ENCODE measurements around the gene PARD3B. TPM values are rescaled to one million over a fixed set of nuclear protein-coding genes. Genes with fewer than 3 reads are reported as not detected.

PARD3B gene
- total and polyA plus RNA-seq, 2 of the 8 experiments (the other 6 are each of a cell fraction or from before 2014, with no cell fraction given): 1.2 to 5.7 TPM

DNA sequence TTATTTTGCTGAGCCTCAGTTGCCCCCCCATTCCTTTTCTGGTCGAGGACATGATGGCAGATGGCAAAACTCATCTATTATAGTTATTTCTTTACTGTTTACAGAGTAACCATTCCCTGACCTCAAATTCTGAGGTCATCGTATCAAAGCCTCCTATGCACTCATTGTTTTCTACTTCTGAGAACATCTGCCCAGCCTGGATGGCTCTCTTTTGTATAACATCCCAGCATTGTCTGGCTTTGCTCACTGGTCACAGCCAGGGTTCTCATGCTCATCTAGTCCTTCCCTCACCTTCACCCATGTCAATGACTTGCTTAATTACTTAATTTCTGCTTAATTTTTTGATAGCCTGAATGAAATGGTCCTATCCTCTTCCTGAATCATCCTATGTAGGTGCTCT lies 472.1 kb downstream of the PARD3B start:
- H4K91ac ChIP-seq (replicated peaks; ENCODE audit: insufficient read length, low read length): no peak overlapping the region
- H3K79me2 ChIP-seq (ENCODE audit: control insufficient read depth in 1 of 2, insufficient read depth in 2 of 2, low read length in 2 of 2): no peaks in the 10 kb centered on the region
- no peak overlapping the region for H2BK20ac ChIP-seq (ENCODE audit: low read length)
- no peak overlapping the region for H2BK12ac ChIP-seq (ENCODE audit: low read depth, low read length)
- H3K9ac ChIP-seq (replicated peaks in 1 of 4; ENCODE audit: extremely low read depth in 1 of 4, low read depth in 3 of 4, low read length in 3 of 4): no peak overlapping the region
- H3K18ac ChIP-seq (ENCODE audit: extremely low read depth, low read length): no peak overlapping the region
- no peak overlapping the region for H4K8ac ChIP-seq (ENCODE audit: extremely low read depth, insufficient read depth, low read length)
- no peak overlapping the region for H2AFZ ChIP-seq (ENCODE audit: low read length)
- H3K36me3 ChIP-seq (ENCODE audit: control insufficient read depth in 2 of 4, insufficient read depth in 4 of 4, low read length in 3 of 4): no peaks in the 10 kb centered on the region
- no peaks in the 10 kb centered on the region for H3K9me3 ChIP-seq (ENCODE audit: insufficient read depth in 2 of 2, low read depth in 1 of 2, low read length in 1 of 2)
- ChIA-PET POLR2A (ENCODE audit: partially characterized antibody) (no interaction called here), CTCF (ENCODE audit: partially characterized antibody) (no interaction called here)
- no peak overlapping the region for H2BK120ac ChIP-seq (replicated peaks; ENCODE audit: low read depth, low read length)
- H3K23me2 ChIP-seq (ENCODE audit: low read depth, low read length): no peaks in the 10 kb centered on the region
- H3K14ac ChIP-seq (ENCODE audit: insufficient read length): no peak overlapping the region
- FAIRE-seq: no peak
- no peak overlapping the region for H2AK5ac ChIP-seq (ENCODE audit: low read depth, low read length)
- no peak overlapping the region for H3K4me3 ChIP-seq (ENCODE audit: extremely low read depth in 1 of 4, insufficient read depth in 2 of 4, low read depth in 3 of 4, low read length in 4 of 4)
- no peak overlapping the region for H3K4ac ChIP-seq (replicated peaks; ENCODE audit: insufficient read length, low read depth, low read length)
- no peak overlapping the region for H2BK15ac ChIP-seq (ENCODE audit: low read length)
- no peak overlapping the region for H3K23ac ChIP-seq (ENCODE audit: insufficient read length)
- 92% methylated on average over 2 of the region's 2 CpGs; no CpG with 5 or more reads in 1 of the 2 experiments for WGBS, 2 experiments (ENCODE audit: extremely low coverage in 1 of 2, insufficient coverage in 1 of 2, insufficient read length in 1 of 2, insufficient replicate concordance in 2 of 2, low coverage in 1 of 2, low lambda C conversion rate in 2 of 2, missing lambda C conversion rate in 1 of 2)
- no peak for DNase-seq (ENCODE audit: low read depth in 1 of 2, low spot score in 2 of 2)
- H3K79me1 ChIP-seq (ENCODE audit: low read depth, low read length): no peaks in the 10 kb centered on the region
- no peak overlapping the region for H3K56ac ChIP-seq (replicated peaks; ENCODE audit: insufficient read length, low read depth, low read length)
- no peak overlapping the region for H2BK5ac ChIP-seq (ENCODE audit: low read depth, low read length)
- H4K20me1 ChIP-seq (replicated peaks in 1 of 2; ENCODE audit: control insufficient read depth in 1 of 2, insufficient read depth in 2 of 2, low read length in 2 of 2): no peaks in the 10 kb centered on the region
- H3K4me1 ChIP-seq (replicated peaks in 1 of 4; ENCODE audit: control insufficient read depth in 3 of 4, insufficient read depth in 4 of 4, low read length in 3 of 4): no peaks in the 10 kb centered on the region
- H3K4me2 ChIP-seq (ENCODE audit: insufficient read depth in 1 of 2, low read depth in 2 of 2, low read length in 2 of 2): no peak overlapping the region
- H3K27ac ChIP-seq (ENCODE audit: low read depth, low read length): no peak overlapping the region
- no peaks in the 10 kb centered on the region for H3K27me3 ChIP-seq (replicated peaks in 1 of 4; ENCODE audit: control insufficient read depth in 3 of 4, extremely low read depth in 1 of 4, insufficient read depth in 3 of 4, low read length in 3 of 4)
- no peak overlapping the region for H4K5ac ChIP-seq (ENCODE audit: insufficient read length, low read depth, low read length)
- TF ChIP-seq EGR1 (IDR thresholded peaks at IDR 0.05; ENCODE audit: borderline replicate concordance, low read depth, low read length): no peak
- TF ChIP-seq, protein P1, sequence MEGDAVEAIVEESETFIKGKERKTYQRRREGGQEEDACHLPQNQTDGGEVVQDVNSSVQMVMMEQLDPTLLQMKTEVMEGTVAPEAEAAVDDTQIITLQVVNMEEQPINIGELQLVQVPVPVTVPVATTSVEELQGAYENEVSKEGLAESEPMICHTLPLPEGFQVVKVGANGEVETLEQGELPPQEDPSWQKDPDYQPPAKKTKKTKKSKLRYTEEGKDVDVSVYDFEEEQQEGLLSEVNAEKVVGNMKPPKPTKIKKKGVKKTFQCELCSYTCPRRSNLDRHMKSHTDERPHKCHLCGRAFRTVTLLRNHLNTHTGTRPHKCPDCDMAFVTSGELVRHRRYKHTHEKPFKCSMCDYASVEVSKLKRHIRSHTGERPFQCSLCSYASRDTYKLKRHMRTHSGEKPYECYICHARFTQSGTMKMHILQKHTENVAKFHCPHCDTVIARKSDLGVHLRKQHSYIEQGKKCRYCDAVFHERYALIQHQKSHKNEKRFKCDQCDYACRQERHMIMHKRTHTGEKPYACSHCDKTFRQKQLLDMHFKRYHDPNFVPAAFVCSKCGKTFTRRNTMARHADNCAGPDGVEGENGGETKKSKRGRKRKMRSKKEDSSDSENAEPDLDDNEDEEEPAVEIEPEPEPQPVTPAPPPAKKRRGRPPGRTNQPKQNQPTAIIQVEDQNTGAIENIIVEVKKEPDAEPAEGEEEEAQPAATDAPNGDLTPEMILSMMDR (IDR thresholded peaks at IDR 0.05; ENCODE audit: control extremely low read depth in 1 of 3, insufficient read depth in 1 of 3, low read depth in 1 of 3, low read length in 3 of 3): no peak
- TF ChIP-seq TCF12 (IDR thresholded peaks at IDR 0.05; ENCODE audit: low read depth, low read length): no peak
- no peak for TF ChIP-seq TBP (IDR thresholded peaks at IDR 0.05; ENCODE audit: low read depth, low read length)
- TF ChIP-seq RNF2 (IDR thresholded peaks at IDR 0.05; ENCODE audit: borderline replicate concordance, low read depth, low read length, missing control alignments, poor library complexity, severe bottlenecking): no peak
- TF ChIP-seq SRF (IDR thresholded peaks at IDR 0.05; ENCODE audit: low read depth, low read length): no peak
- TF ChIP-seq HDAC6 (IDR thresholded peaks at IDR 0.05; ENCODE audit: low read depth, low read length): no peak
- TF ChIP-seq POLR2AphosphoS5 (IDR thresholded peaks at IDR 0.05; ENCODE audit: low read depth, low read length): no peak
- TF ChIP-seq CHD2 (IDR thresholded peaks at IDR 0.05; ENCODE audit: low read length): no peak
- TF ChIP-seq, protein P2, sequence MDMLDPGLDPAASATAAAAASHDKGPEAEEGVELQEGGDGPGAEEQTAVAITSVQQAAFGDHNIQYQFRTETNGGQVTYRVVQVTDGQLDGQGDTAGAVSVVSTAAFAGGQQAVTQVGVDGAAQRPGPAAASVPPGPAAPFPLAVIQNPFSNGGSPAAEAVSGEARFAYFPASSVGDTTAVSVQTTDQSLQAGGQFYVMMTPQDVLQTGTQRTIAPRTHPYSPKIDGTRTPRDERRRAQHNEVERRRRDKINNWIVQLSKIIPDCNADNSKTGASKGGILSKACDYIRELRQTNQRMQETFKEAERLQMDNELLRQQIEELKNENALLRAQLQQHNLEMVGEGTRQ (IDR thresholded peaks at IDR 0.05; ENCODE audit: low read length): no peak
- no peak for TF ChIP-seq MAFK (IDR thresholded peaks at IDR 0.05; ENCODE audit: low read depth, low read length)
- TF ChIP-seq CEBPB (IDR thresholded peaks at IDR 0.05; ENCODE audit: low read depth, low read length): no peak

Data from H1 (cell line).